AG09309 (cell line): ENCODE data around the gene ZNF740.
A peak's percentile ranks its signal among the peaks of the same experiment; 100 is the strongest.

Experiments used
- DNase-seq: peaks from one replicate; pipeline ENCODE4 v3.0.0-alpha.2; 2010; ENCODE audit warnings: low read depth
- H3K4me3 ChIP-seq: 2 replicates; pipeline ENCODE4 v1.5.1; 2011; ENCODE audit warnings: mild to moderate bottlenecking, low read depth, low read length, moderate library complexity; ENCODE audit not compliant: control insufficient read depth
- TF ChIP-seq, protein P1 (sequence below): IDR thresholded peaks from 2 replicates; pipeline ENCODE4 v1.5.1; 2011; ENCODE audit warnings: mild to moderate bottlenecking, low read depth, low read length, inconsistent platforms; ENCODE audit not compliant: insufficient read depth, control insufficient read depth; ENCODE audit errors: missing control alignments

The ZNF740 gene

DNA sequence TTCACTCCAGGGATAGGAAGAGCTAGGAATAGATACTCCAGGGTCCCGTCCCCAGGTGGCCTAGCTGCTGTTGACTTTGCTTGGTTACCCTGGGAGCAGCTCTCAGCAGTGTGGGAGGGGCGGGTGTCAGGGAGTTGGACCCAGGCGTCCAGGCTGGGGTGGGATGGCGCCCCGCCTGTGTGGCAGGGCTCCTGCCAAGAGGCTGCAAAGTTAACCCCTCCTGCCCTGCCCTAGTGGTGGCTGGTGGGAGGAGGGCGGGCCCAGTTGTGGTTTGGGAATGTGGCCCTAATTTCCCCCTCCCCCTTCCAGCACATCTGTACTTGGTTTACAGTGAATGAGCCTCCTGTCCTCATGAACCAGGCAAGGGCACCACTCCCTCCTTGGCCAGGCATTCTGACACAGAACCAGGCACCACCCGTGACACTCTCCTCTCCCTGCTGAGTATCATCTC is 53.2 kb downstream of the ZNF740 start:
- TF ChIP-seq, protein P1, sequence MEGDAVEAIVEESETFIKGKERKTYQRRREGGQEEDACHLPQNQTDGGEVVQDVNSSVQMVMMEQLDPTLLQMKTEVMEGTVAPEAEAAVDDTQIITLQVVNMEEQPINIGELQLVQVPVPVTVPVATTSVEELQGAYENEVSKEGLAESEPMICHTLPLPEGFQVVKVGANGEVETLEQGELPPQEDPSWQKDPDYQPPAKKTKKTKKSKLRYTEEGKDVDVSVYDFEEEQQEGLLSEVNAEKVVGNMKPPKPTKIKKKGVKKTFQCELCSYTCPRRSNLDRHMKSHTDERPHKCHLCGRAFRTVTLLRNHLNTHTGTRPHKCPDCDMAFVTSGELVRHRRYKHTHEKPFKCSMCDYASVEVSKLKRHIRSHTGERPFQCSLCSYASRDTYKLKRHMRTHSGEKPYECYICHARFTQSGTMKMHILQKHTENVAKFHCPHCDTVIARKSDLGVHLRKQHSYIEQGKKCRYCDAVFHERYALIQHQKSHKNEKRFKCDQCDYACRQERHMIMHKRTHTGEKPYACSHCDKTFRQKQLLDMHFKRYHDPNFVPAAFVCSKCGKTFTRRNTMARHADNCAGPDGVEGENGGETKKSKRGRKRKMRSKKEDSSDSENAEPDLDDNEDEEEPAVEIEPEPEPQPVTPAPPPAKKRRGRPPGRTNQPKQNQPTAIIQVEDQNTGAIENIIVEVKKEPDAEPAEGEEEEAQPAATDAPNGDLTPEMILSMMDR: peak; percentile 11
- DNase-seq: no peak
- no peak overlapping the region for H3K4me3 ChIP-seq

DNA sequence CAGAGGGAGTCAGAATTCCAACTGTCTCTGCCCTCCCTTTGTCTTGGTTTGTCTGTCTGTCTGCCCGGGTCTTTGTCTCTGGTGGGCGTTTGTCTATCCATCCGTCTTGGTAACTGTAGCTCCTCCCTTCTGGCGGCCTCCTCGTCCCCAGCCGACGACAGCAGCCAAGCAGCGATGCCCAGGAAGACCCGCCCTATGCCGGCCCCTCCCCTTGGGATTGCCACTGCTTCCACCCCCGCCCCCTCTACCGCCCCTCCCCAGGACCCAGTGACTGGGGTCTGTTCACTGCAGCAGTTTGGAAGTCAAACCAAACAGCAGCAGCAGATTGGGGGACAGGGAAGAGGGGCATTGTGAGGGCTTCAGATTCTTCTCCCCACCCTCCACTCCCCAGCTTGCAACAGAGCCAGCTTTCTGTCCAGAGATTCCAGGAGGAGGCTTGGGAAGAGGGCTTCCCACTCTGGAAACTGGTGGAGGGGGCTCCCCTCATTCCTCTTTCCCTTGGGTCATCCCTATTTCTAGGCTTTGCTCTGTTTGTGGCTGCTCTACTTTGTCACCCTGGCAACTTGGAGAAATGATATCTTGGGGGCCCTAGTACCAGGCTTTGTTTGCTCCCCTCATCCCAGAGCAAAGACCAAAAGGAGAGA is 53.9 kb downstream of the ZNF740 start:
- H3K4me3 ChIP-seq: no peak overlapping the region
- TF ChIP-seq, protein P1: no peak
- DNase-seq: no peak

DNA sequence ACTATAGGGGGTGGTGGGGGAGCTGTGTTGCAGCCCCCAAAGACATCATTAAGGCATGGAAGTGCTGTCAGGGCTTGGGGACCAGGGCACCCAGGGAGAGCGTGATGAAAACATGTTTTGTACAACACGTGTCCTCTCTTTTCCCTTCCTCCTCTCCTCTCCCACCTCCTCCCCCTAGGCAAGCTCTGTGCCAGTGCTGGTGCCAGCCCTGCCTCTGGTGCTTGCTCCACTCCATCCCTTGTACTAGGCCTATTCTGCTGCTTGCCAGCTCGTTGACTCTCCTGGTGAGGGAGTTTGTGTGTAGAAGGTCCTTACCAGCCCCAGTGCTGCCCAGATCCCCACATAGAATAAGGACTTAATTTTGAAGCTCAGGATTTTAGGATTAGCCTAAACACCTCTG is 54.6 kb downstream of the ZNF740 start:
- no peak overlapping the region for H3K4me3 ChIP-seq
- TF ChIP-seq, protein P1: no peak
- no peak for DNase-seq

DNA sequence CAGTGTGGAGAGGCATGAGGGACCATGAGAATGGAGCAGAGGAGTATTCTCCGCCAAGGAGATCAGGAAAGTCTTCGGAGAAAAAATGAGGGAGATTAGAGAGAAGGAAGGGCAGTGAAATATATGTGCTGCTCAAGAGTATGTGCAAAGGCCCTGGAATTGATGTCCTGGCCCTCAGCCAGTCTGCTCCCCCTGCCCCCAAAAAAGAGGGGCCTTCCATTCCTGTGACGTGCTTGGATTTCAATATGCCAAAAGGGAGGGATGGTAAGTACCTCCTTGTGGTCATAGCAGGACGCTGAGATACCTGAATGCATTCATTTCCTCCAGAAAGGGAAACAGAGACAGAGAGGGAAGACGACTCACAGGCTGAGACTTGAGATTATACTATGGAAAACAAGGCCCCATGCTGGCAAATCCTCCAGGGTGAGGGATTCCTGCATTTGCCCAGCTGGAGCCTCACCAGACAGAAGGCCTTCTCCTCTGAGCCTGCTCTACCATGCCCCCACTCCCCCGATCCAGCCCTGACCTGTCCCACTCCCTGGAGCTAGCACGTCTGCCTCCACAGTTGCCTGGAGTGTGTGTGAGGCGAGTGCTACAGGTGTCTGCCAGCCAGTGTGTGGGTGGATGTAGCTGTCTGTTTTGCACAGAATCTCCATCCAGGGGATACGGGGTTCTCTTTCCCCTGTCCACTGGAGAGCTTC is 55.4 kb downstream of the ZNF740 start:
- no peak overlapping the region for H3K4me3 ChIP-seq
- DNase-seq: no peak
- TF ChIP-seq, protein P1: no peak

DNA sequence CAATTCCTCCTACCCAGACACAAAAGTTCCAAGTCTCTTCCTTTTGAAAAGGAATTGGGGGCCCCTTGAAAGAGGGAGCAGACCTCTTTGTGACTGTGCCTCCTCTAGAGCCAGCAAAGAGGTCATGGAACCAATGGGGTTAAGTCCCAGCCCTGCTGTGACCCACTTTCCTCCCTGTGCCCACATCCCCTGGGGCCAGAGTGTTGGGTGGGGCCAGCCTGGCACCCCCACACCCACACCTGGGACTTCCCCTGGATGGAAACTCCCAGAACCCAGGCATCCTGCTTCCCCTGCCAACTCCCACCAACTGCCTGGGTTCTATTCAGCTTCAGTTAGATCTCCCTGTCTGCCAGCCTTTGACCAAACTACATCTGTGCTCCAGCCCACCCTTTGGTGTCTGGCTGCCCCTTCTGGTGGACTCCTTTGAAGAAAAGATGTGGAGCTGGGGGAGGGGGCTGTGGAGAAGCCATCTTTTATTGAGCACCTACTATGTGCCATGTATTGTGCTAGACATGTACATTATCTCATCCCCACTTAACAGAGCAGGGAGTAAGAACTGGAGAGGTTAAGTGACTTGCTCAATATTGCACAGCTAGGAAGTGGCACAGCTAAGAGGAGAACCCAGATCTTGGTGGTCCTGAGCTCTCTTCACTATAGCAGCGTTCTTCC is 56.1 kb downstream of the ZNF740 start:
- H3K4me3 ChIP-seq: no peak overlapping the region
- DNase-seq: no peak
- TF ChIP-seq, protein P1: no peak

DNA sequence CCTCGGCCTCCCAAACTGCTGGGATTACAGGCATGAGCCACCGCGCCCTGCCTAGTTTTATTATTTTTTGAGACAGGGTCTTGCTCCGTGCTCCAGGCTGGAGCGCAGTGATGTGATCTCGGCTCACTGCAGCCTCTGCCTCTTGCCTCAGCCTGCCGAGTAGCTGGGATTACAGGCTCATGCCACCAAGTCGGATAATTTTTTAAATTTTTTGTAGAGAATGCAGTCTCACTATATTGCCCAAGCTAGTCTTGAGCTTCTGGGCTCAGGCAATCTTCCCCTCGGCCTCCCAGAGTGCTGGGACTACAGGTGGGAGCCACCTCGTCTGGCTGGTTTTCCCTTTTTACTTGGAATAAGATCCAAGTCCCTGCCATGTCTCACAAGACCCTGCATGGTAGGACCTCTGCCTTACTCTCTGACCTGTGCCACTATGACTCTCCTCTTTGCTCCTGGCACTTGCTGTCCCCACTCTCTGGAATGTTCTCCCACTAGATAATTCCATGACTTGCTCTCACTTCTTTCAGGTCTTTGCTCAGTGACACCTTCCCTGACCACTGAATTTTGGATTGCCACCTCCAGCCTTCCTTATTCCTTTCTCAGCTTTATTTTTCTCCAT is 59.2 kb downstream of the ZNF740 start:
- no peak for DNase-seq
- H3K4me3 ChIP-seq: no peak overlapping the region
- TF ChIP-seq, protein P1: no peak
